ENCODE measurements around the gene CIZ1.
"Not testable (repeated sequence)": the region's sequence is repeated elsewhere in the genome, so short reads cannot be mapped to it uniquely, and the experiment has no call there.

CIZ1 gene

DNA sequence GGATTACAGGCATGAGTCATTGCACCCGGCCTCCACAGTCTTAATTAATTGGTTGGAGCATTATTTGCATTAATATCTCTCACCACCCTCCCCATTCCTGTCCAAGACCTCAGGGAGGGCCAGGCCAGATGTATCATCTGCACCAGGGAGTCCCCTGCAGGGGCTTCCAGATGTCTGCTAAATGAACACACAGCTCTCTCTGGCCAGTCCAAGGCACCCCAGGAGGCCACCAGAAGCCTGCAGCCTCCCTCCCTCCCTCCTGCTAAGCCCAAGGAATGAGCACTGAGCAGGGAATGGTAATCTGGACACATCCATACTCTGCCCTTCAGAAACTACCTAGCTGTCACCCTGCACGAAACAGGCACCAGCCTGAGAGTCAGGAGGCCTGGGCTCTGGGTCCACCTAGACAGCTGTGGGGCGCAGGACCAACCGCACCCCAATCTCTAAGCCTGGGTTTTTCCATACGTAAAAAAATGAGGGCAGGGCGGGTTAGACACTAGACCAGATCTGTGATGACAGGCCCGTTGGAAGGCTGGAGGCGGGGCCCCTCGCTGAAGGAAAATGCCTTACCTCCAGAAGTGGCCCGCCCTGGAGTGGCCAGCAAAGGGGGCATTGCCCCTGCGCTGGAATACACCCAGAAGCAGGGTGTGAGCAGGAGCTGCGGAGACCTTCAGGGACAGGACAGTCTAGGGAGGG, 8.3 kb downstream of the CIZ1 start:
- no peak overlapping the region for H3K4me3 ChIP-seq (replicated peaks; ENCODE audit: low read depth, low read length)
- no peak for DNase-seq (ENCODE audit: low read depth)
- TF ChIP-seq, protein P1, sequence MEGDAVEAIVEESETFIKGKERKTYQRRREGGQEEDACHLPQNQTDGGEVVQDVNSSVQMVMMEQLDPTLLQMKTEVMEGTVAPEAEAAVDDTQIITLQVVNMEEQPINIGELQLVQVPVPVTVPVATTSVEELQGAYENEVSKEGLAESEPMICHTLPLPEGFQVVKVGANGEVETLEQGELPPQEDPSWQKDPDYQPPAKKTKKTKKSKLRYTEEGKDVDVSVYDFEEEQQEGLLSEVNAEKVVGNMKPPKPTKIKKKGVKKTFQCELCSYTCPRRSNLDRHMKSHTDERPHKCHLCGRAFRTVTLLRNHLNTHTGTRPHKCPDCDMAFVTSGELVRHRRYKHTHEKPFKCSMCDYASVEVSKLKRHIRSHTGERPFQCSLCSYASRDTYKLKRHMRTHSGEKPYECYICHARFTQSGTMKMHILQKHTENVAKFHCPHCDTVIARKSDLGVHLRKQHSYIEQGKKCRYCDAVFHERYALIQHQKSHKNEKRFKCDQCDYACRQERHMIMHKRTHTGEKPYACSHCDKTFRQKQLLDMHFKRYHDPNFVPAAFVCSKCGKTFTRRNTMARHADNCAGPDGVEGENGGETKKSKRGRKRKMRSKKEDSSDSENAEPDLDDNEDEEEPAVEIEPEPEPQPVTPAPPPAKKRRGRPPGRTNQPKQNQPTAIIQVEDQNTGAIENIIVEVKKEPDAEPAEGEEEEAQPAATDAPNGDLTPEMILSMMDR (IDR thresholded peaks at IDR 0.05; ENCODE audit: low read length, missing control alignments) = no peak

DNA sequence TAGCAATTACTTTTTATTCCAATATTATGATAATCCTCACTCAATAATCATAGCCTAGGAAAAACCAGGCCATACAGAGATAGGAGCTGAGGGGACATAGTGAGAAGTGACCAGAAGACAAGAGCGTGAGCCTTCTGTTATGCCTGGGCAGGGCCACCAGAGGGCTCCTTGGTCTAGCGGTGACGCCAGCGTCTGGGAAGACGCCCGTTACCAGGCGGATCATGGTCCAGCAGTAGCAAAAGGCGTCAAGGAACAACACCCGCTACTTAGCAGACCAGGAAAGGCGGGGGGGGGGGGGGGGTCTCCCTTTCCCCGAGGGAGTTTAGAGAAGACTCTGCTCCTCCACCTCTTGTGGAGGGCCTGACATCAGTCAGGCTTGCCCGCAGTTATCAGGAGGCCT, 9.9 kb downstream of the CIZ1 start:
- H3K4me3 ChIP-seq (replicated peaks; ENCODE audit: low read depth, low read length) = not testable (repeated sequence)
- DNase-seq (ENCODE audit: low read depth) = peak; percentile 46
- TF ChIP-seq, protein P1 (IDR thresholded peaks at IDR 0.05; ENCODE audit: low read length, missing control alignments) = peak; percentile 38

DNA sequence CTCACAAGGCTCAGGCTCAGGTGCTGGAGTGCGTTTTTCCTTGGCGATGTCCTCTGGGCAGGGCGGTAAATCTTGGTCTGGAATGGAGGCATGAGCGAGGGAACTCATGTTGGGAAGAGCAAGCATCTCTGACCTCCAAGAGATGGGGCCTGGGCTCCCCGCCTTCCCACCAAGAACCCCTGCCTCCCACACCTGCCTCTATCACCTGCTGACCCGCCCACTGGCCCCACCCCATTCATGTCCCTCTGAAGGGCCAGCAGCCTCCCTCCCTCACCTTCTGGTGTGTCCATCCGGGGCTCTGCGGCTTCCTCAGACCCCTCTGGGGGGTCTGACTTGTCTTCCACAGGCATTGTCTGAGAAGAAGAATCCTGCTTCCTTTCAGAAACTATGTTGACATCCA, 10.9 kb downstream of the CIZ1 start:
- DNase-seq (ENCODE audit: low read depth) = no peak
- TF ChIP-seq, protein P1 (IDR thresholded peaks at IDR 0.05; ENCODE audit: low read length, missing control alignments) = no peak
- no peak overlapping the region for H3K4me3 ChIP-seq (replicated peaks; ENCODE audit: low read depth, low read length)

DNA sequence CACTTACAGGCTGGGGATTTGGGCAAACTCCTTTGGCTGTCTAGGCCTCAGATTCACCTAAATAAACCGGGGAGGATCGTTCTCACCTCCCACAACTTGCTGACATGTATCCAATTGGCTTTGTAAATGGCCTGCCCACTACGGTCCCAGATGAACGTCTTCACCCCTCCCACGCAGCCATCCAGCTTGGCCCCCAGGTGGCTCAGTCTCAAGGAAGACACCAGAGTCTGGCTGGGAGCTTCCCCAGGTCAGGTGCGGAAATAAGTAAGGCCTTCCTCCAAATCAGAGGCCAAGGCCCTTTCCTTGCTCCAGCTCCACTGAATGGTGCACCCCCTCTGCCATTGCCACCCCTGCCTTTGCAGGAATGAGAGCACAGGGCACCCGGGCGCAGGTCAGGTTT, 11.4 kb downstream of the CIZ1 start:
- no peak for DNase-seq (ENCODE audit: low read depth)

DNA sequence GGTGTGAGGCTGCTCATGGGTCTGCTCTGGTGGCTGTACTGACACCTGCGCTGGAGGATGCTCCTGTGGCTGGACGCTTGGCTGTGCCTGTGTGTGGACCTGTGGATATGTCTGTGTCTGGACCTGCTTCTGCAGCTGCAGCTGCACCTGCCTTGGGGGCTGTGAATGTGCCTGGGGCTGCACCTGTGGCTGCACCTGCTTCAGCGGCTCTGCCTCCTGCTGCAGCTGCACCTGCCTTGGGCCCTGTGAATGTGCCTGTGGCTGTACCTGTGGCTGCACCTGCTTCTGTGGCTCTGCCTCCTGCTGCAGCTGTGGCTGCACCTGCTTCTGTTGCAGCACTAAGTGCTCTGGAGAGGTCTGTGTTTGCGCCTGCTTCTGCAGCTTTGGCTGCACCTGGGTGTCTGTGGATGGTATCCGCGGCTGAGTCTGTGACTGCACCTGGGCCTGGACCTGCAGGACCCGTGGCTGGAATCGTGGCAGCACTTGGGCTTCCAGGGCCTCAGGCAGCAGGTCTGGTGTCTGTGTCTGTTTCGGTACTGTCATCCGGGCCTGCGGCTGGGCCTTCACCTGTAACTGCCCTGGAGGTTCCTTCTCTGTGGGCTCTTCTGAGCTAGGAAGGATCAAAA, 12.5 kb downstream of the CIZ1 start:
- H3K4me3 ChIP-seq (replicated peaks; ENCODE audit: low read depth, low read length) = no peak overlapping the region
- TF ChIP-seq, protein P1 (IDR thresholded peaks at IDR 0.05; ENCODE audit: low read length, missing control alignments) = no peak

More for the DNA sequence above, 11.4 kb downstream of the CIZ1 start:
- TF ChIP-seq, protein P1 (IDR thresholded peaks at IDR 0.05; ENCODE audit: low read length, missing control alignments) = no peak
- no peak overlapping the region for H3K4me3 ChIP-seq (replicated peaks; ENCODE audit: low read depth, low read length)

DNA sequence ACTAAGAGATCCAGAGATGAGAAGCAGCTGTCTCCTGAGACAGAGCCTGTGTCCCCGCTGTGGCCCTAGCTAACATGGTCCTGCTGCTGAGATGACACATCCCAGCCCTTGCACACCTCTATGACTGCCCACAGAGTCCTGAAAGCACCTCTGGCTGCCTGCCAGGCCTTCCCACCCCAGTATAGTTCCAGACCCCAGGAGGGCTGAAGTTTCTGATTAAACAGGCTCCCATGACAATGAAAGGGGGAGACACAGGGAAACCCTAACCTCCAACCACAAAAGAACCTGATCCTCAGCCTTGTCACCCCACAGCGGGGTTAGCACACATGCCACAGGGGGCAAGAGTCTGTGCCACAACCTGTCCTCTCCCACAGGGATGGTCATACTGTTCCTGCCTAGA, 15.6 kb downstream of the CIZ1 start:
- H3K4me3 ChIP-seq (replicated peaks; ENCODE audit: low read depth, low read length) = no peak overlapping the region
- no peak for DNase-seq (ENCODE audit: low read depth)
- TF ChIP-seq, protein P1 (IDR thresholded peaks at IDR 0.05; ENCODE audit: low read length, missing control alignments) = no peak

More for the DNA sequence above, 12.5 kb downstream of the CIZ1 start:
- no peak for DNase-seq (ENCODE audit: low read depth)

Measured in fibroblast of pulmonary artery (primary cell).